BJ (cell line): ENCODE results near the gene SSBP2. TPM values are rescaled to one million over a fixed set of nuclear protein-coding genes. Genes with fewer than 3 reads are reported as not detected.

Experiments used
- CTCF ChIA-PET: fragments of 350-600 bp; formaldehyde crosslinking; extraction: SDS; loops from one replicate; lab custom pipeline; 2021; ENCODE audit warnings: antibody characterized with exemption, inconsistent platforms; lab: Yijun Ruan, JAX
- POLR2A ChIA-PET: fragments of 300-600 bp; sonication (Branson Sonifier 250); formaldehyde crosslinking; extraction: SDS; loops from one replicate; lab custom pipeline; 2021; ENCODE audit warnings: antibody characterized with exemption; lab: Charles Lee
- DNase-seq: peaks from one replicate; pipeline ENCODE4 v3.0.0-alpha.2; 2011; ENCODE audit warnings: low read depth
- H3K27me3 ChIP-seq: 2 replicates; pipeline ENCODE4 v1.6.0; 2011; ENCODE audit warnings: low read length; ENCODE audit not compliant: control insufficient read depth, insufficient read depth
- H3K36me3 ChIP-seq: 2 replicates; pipeline ENCODE4 v1.5.1; 2011; ENCODE audit warnings: low read length; ENCODE audit not compliant: control insufficient read depth, insufficient read depth
- H3K4me3 ChIP-seq: 2 replicates; pipeline ENCODE4 v1.5.1; 2011; ENCODE audit warnings: low read depth, mild to moderate bottlenecking, control low read depth, low read length
- CTCF ChIP-seq: IDR thresholded peaks from 2 replicates; pipeline ENCODE4 v1.5.1; 2011; ENCODE audit warnings: low read depth, mild to moderate bottlenecking, control low read depth, inconsistent platforms, low read length, moderate library complexity; ENCODE audit not compliant: insufficient read depth
- polyA plus RNA-seq: library from polyadenylated mRNA; depleted of rRNA; stranded (reverse); fragments of >200 nt; gene quantifications from 2 replicates; pipeline ENCODE4 v1.2.3, GENCODE V29; 2011

SSBP2 gene
- polyA plus RNA-seq, 1 experiment: 68.8 TPM

DNA sequence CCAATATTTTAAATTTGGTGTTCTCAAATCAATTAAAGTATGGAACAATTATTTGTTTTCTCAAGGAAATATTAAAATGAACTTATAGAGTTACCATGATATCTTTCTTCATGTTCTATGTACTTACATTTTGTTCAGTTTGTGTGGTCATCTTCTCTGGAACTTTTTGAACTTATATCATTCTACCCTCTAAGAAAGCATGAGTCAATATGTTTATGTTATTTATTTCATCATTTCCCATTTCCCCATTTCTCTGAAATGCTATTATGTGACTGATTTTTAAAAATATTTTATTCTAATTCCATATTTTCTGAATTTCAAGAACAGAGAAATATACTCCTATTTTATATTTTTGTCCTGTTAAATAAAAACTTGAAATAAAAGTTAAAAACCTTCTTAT is 233.4 kb downstream of the SSBP2 start:
- CTCF ChIA-PET: no interaction called here
- no peak for DNase-seq

GRCh38 chr5:81516091-81516490 is 234.8 kb downstream of the SSBP2 start:
- no peak for DNase-seq
- CTCF ChIA-PET: no interaction called here

More for the DNA sequence above, 233.4 kb downstream of the SSBP2 start:
- Histone ChIP-seq H3K27me3 (no peaks in the 10 kb centered on the region), H3K36me3 (no peaks in the 10 kb centered on the region), H3K4me3 (no peak overlapping the region)
- POLR2A ChIA-PET: no interaction called here
- no peak for TF ChIP-seq CTCF

DNA sequence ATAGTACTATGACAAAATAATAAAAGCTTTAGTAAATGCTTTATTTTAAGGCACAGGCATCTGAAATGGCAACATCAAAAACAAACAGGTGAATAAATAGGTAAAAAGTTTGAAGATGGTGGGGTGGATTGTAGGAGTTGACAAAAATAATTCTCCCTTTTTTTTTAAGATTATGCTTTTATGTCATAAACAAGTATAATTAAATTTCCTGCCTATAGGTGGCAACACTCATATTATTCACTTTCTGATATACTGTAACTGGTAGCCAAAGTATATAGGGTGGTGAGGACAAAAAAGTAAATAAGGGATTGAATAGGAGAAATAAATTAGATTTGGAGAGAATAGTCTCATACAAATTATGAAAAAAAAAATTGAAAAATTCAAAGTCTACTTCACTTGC is 236.9 kb downstream of the SSBP2 start:
- POLR2A ChIA-PET: no interaction called here
- no peak for TF ChIP-seq CTCF
- no peak for DNase-seq

More at GRCh38 chr5:81516091-81516490, 234.8 kb downstream of the SSBP2 start:
- Histone ChIP-seq H3K27me3 (no peaks in the 10 kb centered on the region), H3K4me3 (no peak overlapping the region), H3K36me3 (no peaks in the 10 kb centered on the region)
- POLR2A ChIA-PET: no interaction called here
- no peak for TF ChIP-seq CTCF

GRCh38 chr5:81513473-81513872 is 237.4 kb downstream of the SSBP2 start:
- H3K36me3 ChIP-seq: no peaks in the 10 kb centered on the region
- no peak overlapping the region for H3K4me3 ChIP-seq
- ChIA-PET POLR2A (no interaction called here), CTCF (no interaction called here)
- H3K27me3 ChIP-seq: no peaks in the 10 kb centered on the region
- no peak for TF ChIP-seq CTCF
- no peak for DNase-seq

More for the DNA sequence above, 236.9 kb downstream of the SSBP2 start:
- Histone ChIP-seq H3K27me3 (no peaks in the 10 kb centered on the region), H3K36me3 (no peaks in the 10 kb centered on the region), H3K4me3 (no peak overlapping the region)
- CTCF ChIA-PET: no interaction called here

DNA sequence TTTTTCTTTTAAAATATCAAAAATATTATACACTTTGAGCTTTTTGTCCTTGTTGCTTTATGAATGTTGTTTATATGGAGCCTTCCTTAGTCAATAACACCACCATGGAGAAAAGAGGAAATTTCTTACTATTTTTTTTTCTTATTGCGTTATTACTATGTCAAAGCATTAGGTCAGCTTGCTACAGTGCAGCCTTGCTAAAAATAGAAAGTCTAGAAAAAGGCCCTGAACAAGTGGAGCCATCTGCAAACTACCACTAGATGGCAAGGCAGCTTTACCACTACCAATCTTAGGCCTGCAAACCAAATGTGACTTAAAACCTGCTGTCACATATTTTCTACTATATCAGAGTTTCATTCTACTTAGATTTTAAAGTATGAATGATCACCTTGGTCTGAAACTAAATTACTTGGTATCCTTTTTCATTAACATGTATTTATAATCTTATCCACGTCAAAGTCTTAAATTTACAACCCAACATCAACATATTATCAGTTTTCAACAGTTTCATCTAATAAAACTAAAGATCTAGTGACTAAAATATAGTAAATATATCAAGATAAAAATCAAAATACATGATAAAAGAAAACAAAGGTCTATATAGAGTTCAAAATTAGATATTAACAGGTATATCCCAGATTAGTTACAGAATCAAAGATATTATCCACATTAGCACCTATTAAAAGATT is 243.9 kb downstream of the SSBP2 start:
- Histone ChIP-seq H3K27me3 (no peaks in the 10 kb centered on the region), H3K4me3 (no peak overlapping the region), H3K36me3 (no peaks in the 10 kb centered on the region)
- peak; percentile 60 for DNase-seq
- ChIA-PET CTCF (interaction anchor here (0.6 to 1.6 kb wide), 9 partner anchors 123 to 719 kb away, joined by 3 to 8 read pairs (median 4); no protein-coding TSS in a partner anchor), POLR2A (no interaction called here)
- TF ChIP-seq CTCF: peak; percentile 91
